GM21423 (cell line): ENCODE results near the gene DSCAM.
"Not testable (repeated sequence)": the region's sequence is repeated elsewhere in the genome, so short reads cannot be mapped to it uniquely, and the experiment has no call there.

Experiments
- ATAC-seq: cut with Tn5 transposase; IDR thresholded peaks from one replicate; pipeline ENCODE4 v1.9.1; 2021; ENCODE audit warnings: mild to moderate bottlenecking, moderate library complexity; ENCODE audit not compliant: unreplicated experiment

The DSCAM gene

GRCh38 chr21:40474513-40474912, 372.4 kb downstream of the DSCAM start:
- no peak for ATAC-seq

GRCh38 chr21:40472013-40472412, 374.9 kb downstream of the DSCAM start:
- ATAC-seq, result no peak

GRCh38 chr21:40471103-40471502, 375.9 kb downstream of the DSCAM start:
- ATAC-seq, result no peak

- no peak for ATAC-seq
Measured at GRCh38 chr21:40466893-40467483, 380.0 kb downstream of the DSCAM start.

- ATAC-seq, result no peak
Measured at GRCh38 chr21:40465382-40465781, 381.6 kb downstream of the DSCAM start.

GRCh38 chr21:40463176-40463575, 383.8 kb downstream of the DSCAM start:
- no peak for ATAC-seq

GRCh38 chr21:40461008-40461407, 385.9 kb downstream of the DSCAM start:
- no peak for ATAC-seq

- ATAC-seq, result no peak
Measured at GRCh38 chr21:40457741-40458140, 389.2 kb downstream of the DSCAM start.

GRCh38 chr21:40454057-40454456, 392.9 kb downstream of the DSCAM start:
- ATAC-seq, result no peak

GRCh38 chr21:40453183-40453582, 393.8 kb downstream of the DSCAM start:
- no peak for ATAC-seq

GRCh38 chr21:40452548-40452947, 394.4 kb downstream of the DSCAM start:
- no peak for ATAC-seq

GRCh38 chr21:40447016-40447415, 399.9 kb downstream of the DSCAM start:
- no peak for ATAC-seq

GRCh38 chr21:40445349-40445921, 401.5 kb downstream of the DSCAM start:
- ATAC-seq, result no peak

GRCh38 chr21:40439581-40439980, 407.4 kb downstream of the DSCAM start:
- ATAC-seq, result not testable (repeated sequence)

- ATAC-seq, result no peak
Measured at GRCh38 chr21:40438616-40439015, 408.3 kb downstream of the DSCAM start.

- no peak for ATAC-seq
Measured at GRCh38 chr21:40436261-40436660, 410.7 kb downstream of the DSCAM start.

- no peak for ATAC-seq
Measured at GRCh38 chr21:40433538-40433937, 413.4 kb downstream of the DSCAM start.

GRCh38 chr21:40425981-40426380, 421.0 kb downstream of the DSCAM start:
- no peak for ATAC-seq

- no peak for ATAC-seq
Measured at GRCh38 chr21:40422896-40423635, 423.9 kb downstream of the DSCAM start.

GRCh38 chr21:40421121-40421520, 425.8 kb downstream of the DSCAM start:
- ATAC-seq, result no peak

GRCh38 chr21:40416572-40416971, 430.4 kb downstream of the DSCAM start:
- ATAC-seq, result no peak

- ATAC-seq, result no peak
Measured at GRCh38 chr21:40408561-40408960, 438.4 kb downstream of the DSCAM start.
